C1 segment of cervical spinal cord (tissue), 14 donors: ENCODE results near the gene LMF1.
"Not testable (repeated sequence)": the region's sequence is repeated elsewhere in the genome, so short reads cannot be mapped to it uniquely, and the experiment has no call there.

Experiments
- DNase-seq, 14 donors: peaks; one replicate each; lab custom pipeline; 2025; lab: John Stamatoyannopoulos, UW

Gene LMF1

GRCh38 chr16:851871-852270 is 118.9 kb downstream of the LMF1 start:
- DNase-seq: no peak

DNA sequence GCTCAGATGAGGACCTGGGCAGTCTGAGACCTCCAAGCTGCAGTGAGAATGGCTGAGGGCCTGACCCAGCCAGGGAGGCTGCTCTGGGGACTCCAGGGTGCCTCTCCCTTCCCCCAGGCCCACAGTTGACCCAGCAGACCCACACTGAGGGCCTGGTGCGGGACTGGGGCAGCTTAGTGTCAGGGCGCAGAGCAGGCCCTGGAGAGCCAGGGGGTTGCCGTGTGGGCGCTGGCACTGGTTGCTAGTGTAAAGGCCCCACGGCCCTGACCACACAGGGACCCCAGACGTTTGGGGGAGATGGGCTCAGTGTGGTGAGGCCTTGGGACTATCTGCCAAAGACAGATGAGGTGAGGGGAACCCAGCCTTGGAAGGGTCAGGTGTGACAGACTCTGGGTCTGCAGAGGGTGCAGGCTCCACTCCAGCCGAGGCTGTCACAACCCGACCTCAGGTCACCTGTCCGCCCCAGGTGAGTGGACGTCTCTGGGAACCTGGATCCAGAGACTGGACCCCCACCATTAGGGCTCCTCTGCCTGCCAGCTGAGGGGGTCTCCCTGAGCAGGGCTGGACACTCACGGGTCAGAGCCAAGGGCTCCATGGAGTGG is 119.5 kb downstream of the LMF1 start:
- DNase-seq: no peak

DNA sequence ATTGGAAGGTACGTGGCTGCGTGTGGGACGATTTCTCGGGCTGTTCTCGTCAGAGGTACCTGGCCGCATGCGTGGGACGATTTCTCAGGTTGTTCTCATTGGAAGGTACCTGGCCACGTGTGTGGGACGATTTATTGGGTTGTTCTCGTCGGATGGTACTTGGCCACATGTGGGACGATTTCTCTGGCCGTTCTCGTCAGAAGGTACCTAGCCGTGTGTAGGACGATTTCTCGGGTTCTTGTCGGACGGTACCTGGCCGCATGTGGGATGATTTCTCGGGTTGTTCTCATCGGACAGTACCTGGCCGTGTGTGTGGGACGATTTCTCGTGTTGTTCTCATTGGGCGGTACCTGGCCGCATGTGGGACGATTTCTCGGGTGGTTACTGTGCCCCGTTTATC is 120.1 kb downstream of the LMF1 start:
- no peak for DNase-seq

DNA sequence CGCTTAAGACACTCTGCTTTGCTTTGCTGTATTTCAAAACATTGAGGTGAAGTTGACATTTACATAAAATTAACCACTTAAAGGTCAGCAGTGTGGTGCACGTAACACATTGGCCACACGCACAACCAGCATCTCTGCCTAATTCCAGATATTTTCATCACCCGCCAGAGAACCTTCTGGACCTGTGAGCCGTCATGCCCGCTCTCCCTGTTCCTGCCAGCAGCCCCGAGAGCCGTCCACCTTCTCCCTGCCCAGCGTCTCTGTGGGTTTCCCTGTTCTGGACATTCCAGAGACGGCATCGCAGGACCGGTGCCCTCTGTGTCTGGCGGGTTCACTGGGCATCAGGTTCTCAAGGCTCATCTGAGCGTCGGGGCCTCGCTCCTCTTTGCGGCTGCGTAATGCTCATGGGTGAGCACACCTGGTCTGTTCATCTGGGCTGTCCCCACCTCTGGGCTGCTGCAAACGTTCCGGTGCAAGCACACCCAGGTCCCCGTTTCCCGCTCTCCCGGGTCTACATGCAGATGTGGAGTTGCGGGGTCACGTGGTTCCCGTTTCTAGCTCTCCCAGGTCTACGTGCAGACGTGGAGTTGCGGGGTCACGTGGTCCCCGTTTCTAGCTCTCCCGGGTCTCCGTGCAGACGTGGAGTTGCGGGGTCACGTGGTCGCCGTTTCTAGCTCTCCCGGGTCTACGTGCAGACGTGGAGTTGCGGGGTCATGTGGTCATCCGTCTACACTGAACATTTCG is 122.1 kb downstream of the LMF1 start:
- no peak for DNase-seq

DNA sequence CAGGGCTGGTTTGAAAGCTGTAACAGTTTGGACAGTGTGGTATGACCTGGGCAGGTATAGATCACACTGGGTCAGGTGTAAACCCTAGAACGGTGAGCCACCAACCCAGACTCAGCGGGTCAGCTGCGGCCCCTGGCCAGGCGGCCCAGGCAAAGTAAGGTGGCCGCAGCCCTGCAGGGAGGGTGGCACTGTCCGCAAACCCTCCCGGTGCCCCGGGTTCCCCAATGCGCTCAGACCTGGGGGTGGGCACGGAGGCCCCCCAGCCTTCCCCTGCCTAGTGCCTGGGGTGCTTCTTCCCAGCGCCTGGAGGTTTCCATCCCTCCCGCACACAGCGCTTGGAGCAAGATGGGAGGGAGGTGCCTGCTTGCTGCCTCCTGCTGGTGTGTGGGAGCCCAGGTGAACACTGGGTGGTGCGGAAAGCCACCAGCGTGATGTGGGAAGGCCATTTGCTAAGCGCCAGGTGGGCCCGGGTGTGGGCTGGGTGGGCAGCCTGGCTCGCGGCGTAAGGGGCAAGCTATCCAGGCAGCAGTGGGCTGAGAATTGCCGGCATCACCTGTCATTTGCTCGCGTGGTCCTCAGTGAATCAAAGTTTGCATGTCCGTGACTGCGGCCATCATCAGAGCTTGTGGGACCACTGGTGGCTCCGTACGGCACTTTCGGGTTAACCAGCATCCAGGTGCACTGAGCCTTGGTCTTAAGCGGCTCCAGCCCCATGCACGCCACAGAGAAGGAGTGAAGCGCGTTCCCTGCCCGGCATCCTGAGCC is 122.9 kb downstream of the LMF1 start:
- DNase-seq: no peak

DNA sequence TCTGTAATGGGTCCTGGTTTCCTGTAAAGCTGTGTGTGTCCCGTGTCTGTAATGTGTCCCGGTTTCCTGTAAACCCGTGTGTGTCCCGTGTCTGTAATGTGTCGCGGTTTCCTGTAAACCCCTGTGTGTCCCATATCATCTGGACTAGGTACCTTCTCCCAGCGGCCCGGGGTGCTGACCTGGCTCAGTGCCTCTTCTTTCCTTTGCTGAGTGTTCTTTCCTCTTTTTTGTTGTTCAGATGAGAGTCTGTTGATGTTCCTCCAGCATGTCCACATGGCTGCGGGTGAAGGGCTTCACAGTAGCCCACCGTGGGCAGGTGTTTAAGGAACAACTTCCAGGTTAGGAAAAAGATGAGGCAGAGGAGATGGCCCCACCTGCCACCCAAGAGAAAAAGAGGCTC is 123.6 kb downstream of the LMF1 start:
- no peak for DNase-seq

GRCh38 chr16:845351-845745 is 125.4 kb downstream of the LMF1 start:
- no peak for DNase-seq

GRCh38 chr16:844638-845350 is 126.0 kb downstream of the LMF1 start:
- no peak for DNase-seq

GRCh38 chr16:843771-844170 is 127.0 kb downstream of the LMF1 start:
- DNase-seq: no peak

DNA sequence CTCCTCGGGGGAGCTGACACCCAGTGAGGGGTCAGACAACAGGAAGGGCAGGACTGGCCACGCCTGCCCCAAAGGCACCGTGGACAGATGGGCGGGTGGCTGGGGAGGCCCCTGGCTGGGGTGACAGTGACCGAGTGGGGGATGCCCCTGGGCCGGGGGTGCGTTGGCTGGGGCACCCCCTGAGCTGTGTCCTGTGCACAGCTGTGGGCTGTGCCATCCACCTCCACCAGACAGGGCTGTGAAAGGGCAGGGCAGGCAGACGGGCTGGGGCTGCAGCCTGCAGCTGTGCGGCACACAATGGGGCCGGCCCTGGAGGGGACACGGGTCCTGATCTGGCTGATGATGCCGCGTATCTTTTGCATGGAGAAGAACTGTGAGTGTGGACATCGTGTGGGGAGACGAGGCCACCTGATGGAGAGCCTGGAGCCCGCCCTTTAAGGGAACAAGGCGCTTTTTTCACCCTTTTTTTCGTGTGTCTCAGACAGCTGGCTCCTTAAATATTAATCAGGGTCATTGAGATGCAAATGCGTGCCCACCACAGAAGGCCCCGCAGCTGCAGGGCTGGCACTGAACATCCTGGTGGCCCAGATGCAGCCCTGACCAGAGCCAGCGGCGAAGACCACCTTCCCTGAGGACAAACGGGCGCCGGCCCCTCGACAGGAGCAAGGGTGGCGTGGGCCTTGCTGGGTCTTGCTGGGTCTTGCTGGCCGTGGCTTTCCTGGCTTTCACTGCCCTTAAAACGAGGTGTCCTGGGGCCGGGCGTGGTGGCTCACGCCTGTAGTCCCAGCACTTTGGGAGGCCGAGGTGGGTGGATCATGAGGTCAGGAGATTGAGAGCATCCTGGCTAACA is 127.8 kb downstream of the LMF1 start:
- DNase-seq: no peak

- no peak for DNase-seq
These were observed 128.7 kb downstream of the LMF1 start for GRCh38 chr16:842061-842476.

DNA sequence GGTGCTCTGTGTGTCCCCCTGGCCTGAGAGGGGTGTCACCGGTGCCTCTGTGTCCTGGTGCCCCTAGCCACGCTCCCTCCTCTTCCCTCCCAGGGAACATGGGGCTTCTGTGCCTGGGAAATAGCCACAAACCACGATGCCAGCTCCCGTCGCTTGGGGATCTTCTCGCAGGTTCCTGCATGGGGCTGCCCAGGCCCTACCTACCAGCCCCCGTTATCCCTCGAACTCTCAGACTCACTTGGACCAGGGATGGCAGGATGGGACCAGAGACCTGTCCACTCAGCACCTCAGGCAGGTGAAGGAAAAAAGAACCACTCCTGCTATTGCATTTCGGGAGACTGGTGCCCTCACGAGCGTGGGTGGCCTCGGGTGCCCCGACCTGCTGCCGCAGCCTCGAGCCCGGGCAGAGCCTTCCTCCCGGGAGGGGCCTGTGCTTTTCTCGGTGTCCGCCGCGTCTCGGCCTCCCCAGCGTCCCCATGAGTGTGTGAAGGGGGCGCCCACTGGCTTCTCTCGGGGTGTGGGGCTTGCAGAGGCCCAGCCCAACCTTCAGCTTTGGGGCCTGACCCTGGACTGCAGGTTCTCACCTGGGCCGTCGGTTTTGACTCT is 129.2 kb downstream of the LMF1 start:
- DNase-seq: no peak

DNA sequence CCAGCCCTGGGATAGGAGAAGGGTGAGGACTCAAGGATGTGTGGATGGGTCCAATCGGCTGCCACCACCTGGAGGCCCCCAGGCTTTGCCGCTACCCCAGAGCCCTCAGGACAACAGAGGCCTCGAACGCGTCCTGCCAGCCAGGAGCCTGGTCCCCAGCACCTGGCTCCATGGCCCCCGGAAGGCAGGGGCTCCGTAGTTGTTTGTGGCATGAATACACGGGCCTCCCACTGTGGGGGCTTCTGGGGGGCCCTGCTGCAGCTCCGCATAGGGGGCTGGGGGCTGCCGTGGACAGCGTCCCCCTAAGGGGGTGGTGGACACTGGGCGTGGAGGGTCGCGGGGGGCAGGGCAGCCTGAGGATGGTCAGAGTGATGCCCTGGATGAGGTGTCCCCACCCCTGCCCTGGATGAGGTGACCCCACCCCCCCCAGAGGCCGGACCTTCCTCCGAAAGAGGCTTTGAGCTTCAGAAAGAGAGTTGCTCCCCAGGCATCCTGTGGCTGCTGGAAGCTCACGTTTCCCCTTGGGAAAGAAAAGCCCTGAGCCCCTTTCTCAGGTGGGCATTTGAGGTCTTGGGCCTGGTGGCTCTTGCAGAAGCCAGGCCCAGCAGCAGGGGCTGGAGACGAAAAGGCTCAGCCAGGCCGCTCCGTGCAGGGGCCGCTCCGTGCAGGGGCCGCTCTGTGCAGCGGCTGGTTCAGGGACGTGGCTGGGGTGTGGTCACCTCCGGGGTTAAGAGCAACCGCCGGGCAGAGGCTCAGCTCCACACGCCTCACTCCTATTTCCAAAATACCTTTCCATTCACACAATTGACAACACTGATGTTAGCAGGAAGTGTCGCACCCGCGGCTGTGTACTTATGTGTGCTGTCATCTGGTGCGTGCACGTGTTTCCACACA is 130.0 kb downstream of the LMF1 start:
- DNase-seq: no peak

GRCh38 chr16:839643-840408 is 131.0 kb downstream of the LMF1 start:
- no peak for DNase-seq

GRCh38 chr16:838741-839140 is 132.0 kb downstream of the LMF1 start:
- no peak for DNase-seq

- DNase-seq: not testable (repeated sequence)
These were observed 134.0 kb downstream of the LMF1 start for GRCh38 chr16:836822-837221.

GRCh38 chr16:836221-836620 is 134.6 kb downstream of the LMF1 start:
- no peak for DNase-seq

- no peak for DNase-seq
These were observed 135.4 kb downstream of the LMF1 start for GRCh38 chr16:835373-835772.

GRCh38 chr16:833411-833810 is 137.4 kb downstream of the LMF1 start:
- no peak for DNase-seq
